Activated CD4-positive, alpha-beta T cell treated with anti-CD3 and anti-CD28 coated beads for 24 hours (primary cell): ENCODE measurements around the gene PINK1.
"Not testable (repeated sequence)": the region's sequence is repeated elsewhere in the genome, so short reads cannot be mapped to it uniquely, and the experiment has no call there.

Experiments
- DNase-seq, 2 donors: peaks; one replicate each; pipeline ENCODE4 v3.0.0-alpha.2; 2020; ENCODE audit warnings: low read depth in 2 of 2

PINK1 gene

GRCh38 chr1:20644416-20644815 is 11.2 kb downstream of the PINK1 start:
- no peak for DNase-seq

- DNase-seq, result no peak
Observed at GRCh38 chr1:20645414-20645813, 12.2 kb downstream of the PINK1 start.

GRCh38 chr1:20648438-20648837 is 15.2 kb downstream of the PINK1 start:
- no peak for DNase-seq

GRCh38 chr1:20648946-20649345 is 15.7 kb downstream of the PINK1 start:
- DNase-seq, result no peak

GRCh38 chr1:20652300-20652699 is 19.0 kb downstream of the PINK1 start:
- no peak for DNase-seq

- no peak for DNase-seq
Observed at GRCh38 chr1:20654104-20654690, 20.9 kb downstream of the PINK1 start.

- DNase-seq, result no peak
Observed at GRCh38 chr1:20657024-20657423, 23.8 kb downstream of the PINK1 start.

GRCh38 chr1:20658166-20658915 is 25.1 kb downstream of the PINK1 start:
- DNase-seq, result no peak

- no peak for DNase-seq
Observed at GRCh38 chr1:20660363-20660762, 27.1 kb downstream of the PINK1 start.

- no peak for DNase-seq
Observed at GRCh38 chr1:20660847-20661206, 27.6 kb downstream of the PINK1 start.

GRCh38 chr1:20661207-20662109 is 28.2 kb downstream of the PINK1 start, which contains the start of gene DDOST:
TSS of gene DDOST (minus strand) at chr1:20661369. CDS start at chr1:20661350, 19 bp downstream.
- DNase-seq, result peak; percentile 89 to 91

- no peak for DNase-seq
Observed at GRCh38 chr1:20662110-20662475, 28.8 kb downstream of the PINK1 start.

- no peak for DNase-seq
Observed at GRCh38 chr1:20663365-20663764, 30.1 kb downstream of the PINK1 start.

- DNase-seq, result no peak
Observed at GRCh38 chr1:20663969-20664715, 30.9 kb downstream of the PINK1 start.

GRCh38 chr1:20665726-20666125 is 32.5 kb downstream of the PINK1 start:
- DNase-seq, result no peak

GRCh38 chr1:20666146-20666545 is 32.9 kb downstream of the PINK1 start:
- no peak for DNase-seq

GRCh38 chr1:20666804-20667203 is 33.5 kb downstream of the PINK1 start:
- no peak for DNase-seq

GRCh38 chr1:20668581-20668980 is 35.3 kb downstream of the PINK1 start:
- DNase-seq, result no peak

- no peak for DNase-seq
Observed at GRCh38 chr1:20670936-20671335, 37.7 kb downstream of the PINK1 start.

GRCh38 chr1:20672265-20672632 is 39.0 kb downstream of the PINK1 start:
- DNase-seq, result no peak

- DNase-seq, result not testable (repeated sequence)
Observed at GRCh38 chr1:20673626-20674025, 40.4 kb downstream of the PINK1 start.

GRCh38 chr1:20678599-20678998 is 45.3 kb downstream of the PINK1 start:
- DNase-seq, result no peak
